Anterior cingulate cortex (tissue), 58 donors: ENCODE measurements around the gene VENTX.

Source experiments
- DNase-seq, 58 donors: peaks; one replicate each; lab custom pipeline; 2025; lab: John Stamatoyannopoulos, UW

VENTX gene

DNA sequence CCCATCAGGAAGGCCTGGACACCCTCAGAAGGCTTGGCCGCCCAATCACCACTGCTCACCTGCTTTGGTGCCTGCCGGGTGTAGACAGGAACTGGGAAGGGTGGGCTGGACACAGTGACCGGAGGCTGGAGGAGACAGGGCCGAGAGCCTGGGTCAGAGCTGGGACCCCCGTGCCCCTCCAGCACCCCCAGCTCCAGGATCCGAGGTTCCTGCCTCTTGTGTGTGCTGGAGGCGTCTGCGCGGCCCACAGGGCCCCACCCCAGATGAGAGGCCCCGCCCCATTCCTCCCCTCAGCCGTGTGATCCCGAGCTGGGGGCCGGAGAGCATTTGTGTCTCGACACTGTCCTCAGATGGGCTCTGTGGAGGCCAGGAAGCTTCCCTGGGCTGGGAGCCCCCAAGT lies 29.6 kb downstream of the VENTX start:
- no peak for DNase-seq

DNA sequence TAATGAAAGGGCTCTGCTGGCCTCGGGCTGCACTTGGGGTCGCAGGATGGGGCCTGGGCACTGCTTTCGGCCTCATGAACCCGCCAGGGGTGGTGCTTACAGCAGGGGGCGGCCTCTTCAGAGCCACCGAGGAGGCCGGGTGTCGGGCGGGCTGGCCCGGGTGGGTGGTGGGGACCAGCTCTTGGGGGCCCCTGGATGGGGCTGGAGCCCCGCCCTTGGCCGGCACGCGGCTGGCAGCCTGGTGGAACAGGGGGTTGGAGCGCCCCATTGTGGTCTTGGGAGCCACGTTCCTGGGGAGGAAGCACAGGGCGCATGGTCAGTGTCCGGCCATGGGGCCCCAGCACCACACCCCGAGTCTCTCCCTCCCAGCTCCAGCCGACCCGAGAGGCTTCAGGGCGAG lies 30.2 kb downstream of the VENTX start:
- no peak for DNase-seq

DNA sequence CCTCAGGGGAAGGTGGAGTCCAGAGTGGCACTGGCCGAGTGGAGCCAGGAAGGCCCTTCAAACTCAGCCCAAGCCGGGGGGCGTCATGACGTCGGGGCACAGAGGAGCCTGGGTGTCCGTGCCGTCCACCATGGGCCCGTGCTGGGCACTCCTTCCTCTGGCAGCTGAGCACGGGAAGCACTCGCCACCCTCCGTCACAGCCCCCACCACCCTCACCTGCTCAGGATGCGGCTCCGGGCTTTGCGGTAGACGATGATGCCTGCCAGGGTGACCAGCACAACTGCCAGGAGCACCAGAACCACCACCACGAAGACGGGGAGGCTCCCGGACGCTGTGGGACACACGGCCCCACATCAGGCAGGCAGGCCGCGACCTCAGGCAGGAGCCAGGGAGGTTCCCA lies 30.9 kb downstream of the VENTX start:
- DNase-seq, result no peak

DNA sequence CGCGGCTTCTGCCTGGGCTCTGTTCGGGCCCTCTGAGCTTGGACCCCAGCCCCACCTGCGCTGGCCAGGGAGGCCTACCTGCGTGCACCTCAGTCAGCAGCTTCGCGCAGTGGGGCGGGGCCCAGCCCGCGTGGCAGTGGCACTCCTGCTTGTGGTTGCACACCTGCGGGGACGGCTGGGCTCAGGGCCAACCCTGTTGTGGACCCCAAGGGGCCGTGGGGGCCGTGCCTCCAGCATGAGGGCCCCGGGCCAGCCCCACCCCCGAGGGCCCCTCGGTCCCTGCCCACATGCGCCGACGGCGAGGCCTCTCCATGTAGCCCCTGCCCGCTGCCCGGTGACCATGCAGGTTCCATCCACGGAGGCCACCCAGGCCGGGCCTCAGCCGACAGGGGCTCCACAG lies 31.7 kb downstream of the VENTX start:
- no peak for DNase-seq

DNA sequence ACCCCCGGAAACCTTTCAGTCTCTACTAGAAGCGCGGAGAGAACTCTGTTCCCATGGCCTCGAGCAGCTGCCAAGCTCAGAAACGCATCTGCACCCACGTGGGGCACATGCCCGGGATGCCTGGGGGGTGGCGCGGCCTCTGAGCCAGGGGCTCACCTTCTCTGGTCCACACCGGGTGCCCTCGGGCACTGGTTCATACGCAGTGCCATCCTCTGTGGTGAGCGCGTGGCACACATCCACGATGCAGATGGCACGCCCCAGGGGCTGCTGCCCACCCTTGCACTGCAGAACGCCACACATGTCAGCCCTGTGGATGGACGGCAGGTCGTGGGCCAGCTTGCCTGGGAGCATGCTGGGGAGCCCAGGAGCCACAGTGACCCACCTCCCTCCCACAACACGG lies 32.5 kb downstream of the VENTX start:
- DNase-seq, result no peak

DNA sequence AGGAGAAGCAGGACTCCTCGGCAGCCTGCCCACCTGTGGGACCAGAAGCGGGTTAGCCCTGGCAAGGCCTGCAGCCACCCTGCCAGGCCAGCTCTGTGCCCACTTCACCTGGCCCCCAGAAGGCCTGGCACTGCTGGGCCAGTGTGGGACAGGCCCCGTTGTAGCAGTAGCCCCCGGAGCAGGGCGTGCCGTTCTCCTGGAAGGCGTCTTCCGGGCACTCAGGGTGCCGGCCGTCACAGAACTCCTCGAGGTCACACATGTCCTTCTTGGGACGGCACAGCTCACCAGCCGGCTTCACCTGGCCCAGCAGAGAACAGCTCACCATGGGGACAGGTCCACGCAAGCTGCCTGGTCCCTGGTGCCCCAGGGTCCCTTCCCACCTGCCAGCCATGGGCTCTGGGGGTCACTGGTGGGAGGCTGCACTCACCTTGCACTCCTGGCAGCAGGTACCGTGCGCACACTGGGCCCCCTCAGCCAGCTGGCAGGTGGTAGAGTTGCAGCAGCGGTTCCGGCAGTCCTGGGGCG lies 33.2 kb downstream of the VENTX start:
- no peak for DNase-seq

DNA sequence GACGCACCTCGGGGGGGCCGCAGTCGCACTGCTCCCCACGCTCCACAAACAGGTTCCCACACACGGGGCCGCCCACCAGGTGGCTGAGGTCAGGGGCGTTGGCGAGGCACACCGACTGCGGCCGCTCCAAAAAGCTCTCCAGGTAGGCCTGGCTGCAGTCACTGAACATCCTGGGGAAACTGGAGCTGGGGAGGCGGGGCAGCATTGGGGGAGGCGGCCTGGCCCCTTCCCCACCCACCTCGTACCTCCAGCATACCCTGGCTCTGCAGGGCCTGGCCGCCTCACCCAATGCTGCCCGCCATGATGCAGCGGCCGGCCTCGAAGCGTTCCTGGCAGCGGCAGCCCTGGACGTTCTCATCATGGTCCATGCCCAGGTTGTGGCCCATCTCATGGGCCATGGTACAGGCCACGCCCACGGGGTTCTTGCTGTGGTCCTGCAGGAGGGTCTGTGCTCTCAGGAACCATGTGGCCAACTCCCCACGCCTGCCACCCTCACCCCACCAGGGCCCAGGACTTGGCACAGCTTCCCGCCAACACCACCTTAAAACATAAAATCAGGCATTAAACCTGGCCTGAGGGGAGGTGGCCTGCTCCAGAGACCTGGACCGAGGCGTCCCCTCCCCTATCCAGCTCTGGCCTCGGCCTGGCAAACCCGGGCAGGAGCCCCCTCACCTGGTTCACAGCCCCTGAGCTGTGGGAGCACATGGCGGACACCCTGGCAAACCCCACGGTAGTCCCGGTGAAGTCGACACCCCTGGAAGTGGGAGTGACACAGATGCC lies 34.1 kb downstream of the VENTX start:
- DNase-seq, result no peak

DNA sequence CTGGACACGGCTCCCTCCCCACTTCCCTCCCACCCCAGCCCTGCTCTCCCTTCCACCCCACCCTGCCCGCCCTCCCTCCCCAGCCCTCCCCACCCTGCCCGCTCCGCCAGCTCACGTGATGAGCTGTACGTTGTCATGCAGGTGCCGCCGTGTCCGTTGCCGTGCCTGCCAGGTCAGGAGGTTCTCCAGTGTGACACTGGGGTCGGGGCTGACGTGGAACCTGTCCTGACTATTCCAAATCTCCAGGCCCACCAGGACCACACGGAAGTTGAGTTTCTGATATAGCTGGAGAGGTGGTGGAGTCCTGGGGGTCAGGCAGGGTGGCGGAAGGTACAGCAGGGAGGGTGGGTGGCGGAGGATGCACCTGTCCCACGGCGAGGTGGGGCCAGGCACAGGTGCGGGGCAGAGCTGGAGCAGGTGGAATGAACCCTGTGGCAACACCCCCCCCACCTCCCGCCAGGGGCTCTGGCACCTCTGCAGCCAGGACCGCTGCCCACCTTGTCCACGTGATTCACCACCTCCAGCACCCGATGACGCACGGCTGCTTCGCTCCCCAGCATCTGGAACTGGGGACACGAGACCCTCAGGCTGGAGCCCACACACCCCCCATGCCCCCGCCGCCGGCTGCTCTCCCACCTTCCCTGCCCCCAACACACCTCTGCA lies 34.8 kb downstream of the VENTX start:
- DNase-seq, result no peak

DNA sequence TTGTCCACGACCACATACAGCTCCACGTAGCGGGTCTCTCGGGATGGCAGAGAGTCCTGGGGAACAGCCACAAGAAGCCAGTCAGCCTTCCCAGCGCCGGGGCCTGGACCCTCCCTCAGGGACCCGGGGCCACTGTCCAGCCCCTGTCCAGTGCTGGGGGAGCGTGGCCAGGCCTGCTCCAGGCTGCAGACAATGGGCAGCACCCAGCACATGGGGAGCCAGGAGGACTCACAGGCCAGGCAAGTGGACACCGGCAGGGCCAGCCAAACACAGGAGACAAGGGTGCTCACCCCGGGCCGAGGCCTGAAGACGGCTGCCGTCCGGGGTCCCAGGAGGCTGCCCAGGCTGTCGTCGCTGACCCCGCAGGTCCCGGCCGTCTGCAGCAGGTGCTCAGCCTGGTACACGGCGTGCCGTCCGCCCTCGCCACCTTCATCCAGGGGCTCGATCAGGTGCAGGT lies 35.3 kb downstream of the VENTX start:
- DNase-seq, result no peak

DNA sequence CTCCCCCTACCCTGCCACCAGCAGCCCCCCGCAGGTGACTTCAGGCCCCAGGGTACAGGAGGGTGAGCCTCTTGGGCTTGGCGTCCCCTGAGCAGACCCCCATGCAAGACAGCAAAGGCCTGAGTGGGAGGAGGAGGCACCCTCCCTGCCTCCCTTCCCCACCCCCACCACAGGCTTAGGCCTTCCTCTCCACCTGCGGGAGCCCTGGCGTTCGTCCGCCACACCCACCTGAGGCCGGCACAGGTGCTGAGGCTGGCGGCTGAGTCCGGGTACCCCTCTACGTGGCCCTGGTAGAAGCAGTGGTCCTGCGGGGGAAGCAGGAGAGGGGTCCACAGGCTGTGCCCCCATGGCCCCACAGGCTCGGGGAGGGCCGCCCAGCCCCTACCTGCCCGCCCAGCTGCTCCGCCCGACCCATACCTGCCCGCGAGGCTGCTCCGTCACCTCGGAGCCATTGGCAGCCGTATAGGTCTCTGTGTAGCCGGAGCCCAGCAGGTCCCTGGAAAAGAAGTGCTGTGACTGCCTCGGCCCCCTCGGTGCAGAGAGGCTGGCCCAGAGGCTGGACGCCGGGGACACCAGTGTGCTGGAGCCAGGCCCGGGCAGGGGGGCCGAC lies 36.0 kb downstream of the VENTX start:
- no peak for DNase-seq

DNA sequence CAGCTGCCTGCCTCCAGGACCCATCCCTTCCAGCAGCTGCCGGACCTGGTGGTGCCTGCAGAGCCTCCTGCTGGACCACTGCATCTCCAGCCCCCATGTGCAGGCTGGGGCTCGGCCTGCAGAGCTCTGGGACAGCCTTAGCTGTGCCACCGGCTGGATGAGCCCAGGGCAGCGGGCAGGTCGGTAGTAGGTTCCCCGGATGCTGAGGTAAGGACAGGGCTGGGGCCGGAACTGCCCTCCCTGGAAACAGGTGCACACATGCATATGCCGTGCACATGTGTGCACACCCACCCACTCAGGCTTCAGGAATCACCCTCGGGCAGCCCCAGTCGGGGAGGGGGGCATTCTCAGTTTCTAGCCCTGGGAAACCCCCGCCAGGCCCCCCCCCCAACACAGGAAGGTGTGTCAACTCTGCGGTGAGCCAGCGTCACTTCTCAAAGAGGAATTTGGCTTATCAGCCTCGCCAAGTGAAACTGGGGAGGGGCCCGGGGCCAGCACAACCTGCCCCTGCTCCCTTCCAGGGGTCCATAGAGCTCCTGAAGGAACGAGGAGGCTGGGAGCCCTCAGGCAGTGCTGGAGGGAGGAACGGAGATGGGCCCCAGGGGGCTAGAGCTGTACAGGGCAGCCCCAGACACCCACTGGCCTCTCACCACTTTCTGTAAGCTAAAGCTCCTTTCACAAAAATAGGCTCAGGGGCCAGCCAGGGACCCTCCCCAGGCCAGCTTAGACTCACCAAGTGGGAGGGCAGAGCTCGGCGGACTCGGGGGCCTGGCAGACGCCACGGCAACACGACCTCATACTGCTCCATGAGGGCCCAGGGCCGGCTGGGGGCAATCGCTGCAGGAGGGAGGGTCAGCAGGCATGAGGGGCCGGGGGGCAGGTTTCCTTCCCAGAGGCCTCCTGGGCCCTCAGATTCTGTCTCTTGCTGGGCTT lies 37.4 kb downstream of the VENTX start:
- no peak for DNase-seq

DNA sequence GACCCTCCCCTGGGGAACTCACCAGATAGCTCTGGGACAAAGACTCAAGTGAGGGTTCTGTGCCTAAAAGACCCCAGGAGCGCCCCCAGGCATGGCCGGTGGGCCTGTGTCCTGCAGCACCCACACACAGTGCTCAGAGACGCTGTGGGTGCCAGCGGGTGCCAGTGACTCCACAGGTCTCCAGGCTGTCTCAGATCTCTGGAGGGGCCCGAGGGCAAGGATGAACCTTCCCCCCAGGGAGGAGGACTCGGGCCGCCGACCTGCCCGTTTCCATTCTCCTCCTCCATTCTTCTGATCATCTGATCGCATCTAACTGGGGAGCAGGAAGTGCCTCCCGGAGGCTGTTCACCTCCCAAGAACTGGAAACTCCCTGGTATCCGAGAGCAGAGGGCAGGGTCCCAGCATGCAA lies 38.0 kb downstream of the VENTX start:
- no peak for DNase-seq

DNA sequence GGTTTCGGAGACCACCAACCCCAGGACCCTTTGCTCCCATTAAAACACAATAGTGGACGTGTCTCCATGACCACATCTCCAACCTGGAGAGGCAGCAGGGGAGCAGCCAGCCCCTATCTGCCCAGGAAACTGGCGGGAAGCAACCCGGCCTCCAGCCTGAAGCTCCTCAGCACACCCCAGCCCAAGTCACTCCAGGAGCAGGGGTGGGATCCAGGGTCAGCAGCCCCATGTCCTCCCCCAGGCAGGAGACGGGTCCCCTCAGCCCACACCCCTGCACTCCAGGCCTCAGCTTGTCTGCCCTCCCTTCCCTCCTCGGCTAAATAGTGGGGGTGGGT lies 38.4 kb downstream of the VENTX start:
- no peak for DNase-seq

DNA sequence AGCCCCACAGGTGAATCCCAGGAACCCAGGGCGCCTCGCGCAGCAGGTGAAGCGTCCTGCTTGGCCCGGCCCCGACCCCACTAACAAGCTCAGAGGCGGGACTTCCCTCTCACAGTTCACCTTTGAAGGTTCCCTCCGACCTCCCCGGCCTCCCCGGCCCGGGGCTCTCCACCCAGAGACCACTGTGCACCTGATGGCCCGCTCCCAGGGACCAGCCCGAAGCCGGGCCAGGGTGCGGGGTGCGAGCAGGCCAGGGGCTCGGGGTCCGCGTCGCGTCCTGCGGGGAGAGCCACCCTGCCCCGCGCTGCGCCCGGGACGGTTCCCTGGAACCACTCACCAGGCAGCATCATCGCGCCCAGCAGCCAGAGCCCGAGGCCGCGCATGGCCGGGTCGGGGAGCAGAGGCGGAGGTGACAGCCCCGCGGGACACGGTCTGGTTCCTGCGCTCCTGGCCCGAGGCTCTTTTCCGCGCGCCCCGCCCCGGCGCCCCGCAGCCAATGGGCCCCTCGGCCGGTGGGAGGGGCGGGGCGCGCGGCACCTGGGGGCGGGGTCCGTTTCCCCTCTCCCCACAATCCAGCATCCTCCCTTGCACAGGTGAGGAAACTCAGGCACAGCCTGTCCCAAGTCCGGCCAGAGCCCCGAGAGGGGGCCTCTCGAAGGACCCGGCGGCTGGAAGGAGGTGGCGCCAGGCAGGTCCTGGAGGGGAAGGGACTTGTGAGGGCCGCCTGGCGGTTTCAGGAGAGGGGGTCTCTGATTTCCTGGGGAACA lies 39.0 kb downstream of the VENTX start, which contains the start of gene ADAM8:
ADAM8 (minus strand) TSS at position 434 of the 767 bp plus-strand sequence; CDS start at position 383, 51 bp downstream.
- no peak for DNase-seq

DNA sequence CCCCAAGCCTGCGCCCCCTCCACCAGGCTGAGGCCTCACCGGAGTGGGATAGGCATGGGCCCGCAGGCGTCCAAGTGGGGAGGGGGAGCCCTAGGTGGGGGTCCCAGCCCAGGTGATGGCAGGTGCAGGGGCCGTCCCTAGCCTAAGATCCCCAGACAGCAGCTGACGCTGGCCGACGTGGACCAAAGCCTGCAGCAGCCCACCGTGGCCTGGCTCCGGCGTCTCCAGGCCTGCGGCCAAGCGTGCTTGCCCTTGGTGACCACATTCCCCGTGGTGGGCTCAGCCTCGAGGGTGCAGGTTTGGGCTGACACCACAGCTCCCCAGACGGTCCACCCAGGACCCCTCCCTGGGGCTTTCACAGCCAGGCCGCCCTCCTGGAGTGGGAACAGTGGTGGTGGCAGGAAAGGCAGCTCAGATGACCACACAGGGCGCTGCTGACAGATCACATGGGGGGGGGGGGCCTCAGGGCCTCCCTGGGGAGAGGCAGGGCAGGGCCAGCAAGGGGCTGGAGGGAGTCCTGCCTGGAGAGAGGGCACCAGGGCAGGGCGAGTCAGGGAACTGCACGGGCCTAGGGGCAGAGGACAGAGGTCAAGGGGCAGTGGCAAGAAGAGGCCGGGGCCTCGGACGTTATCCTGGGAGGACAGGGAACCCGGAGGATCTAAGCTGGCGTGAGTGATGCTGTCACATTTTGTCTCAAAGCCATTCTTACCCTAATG lies 39.8 kb downstream of the VENTX start:
- DNase-seq, result no peak

DNA sequence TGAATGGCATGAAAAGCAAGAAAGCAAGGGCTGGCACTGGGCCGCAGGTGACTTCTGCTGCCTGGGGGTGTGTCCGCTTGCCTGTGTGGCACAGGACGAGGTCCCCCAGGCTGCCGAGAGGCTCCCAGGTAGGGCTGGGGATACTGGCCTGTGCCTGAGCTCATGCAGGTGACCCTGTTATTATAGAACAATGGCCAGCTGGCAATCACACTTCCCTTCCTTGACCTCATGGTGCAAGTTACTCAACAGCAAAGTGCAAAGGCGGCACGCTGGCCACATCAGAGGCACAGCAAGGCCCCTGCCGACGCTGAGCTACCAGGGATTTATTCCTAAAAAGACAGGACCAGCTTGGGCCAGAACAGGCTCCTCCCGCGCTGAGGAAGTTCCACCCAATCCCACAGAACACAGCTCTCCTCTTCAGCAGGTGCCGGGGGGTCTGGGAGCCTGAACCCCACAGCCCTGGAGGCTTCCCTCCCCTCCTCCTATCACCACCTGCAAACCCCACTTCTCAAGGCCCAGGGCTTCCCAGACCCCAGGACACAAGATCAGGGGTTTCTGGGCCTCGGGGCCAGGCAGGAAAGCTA lies 40.4 kb downstream of the VENTX start:
- no peak for DNase-seq

DNA sequence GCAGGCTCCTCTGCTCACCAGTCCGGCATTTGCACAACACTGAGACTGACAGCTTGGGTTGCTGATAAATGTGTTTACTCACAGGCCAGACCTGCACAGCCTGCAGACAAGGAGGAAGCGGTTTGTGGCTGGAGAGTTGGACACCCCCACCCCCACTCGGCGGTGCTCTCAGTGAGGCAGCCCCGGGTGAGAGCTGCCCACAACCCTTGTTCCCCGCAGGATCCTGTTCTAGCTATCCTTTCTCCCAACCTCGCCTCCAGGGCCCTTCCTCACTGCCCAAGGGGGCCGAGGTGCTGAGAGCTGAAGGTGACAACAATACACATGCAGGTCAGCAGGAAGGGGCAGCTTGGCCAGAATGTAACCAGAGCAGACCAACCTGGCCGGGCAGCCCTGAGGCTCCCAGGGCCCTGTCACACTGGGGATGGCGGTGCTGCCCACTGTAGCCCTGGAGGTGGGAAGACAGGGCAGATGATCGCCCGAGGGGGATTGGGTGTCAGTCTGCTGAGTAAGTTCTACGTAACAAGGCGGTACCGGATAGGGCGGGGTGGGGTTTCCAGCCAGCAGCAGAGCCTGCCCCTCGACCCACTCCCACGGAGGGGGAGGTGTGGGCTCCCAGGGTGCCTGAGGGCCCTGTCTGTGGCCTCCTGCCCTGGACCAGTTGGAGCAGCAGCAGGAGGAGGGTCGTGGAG lies 41.1 kb downstream of the VENTX start:
- DNase-seq, result peak in 5 of 58 donors; percentile 19 to 26 (median 21)
